Measurements from ENCODE around the gene CACHD1. TPM values are rescaled to one million over a fixed set of nuclear protein-coding genes. Genes with fewer than 3 reads are reported as not detected.

CACHD1 gene
- total RNA-seq, 2 donors from 2014 or later = 10.8 to 14.4 TPM

DNA sequence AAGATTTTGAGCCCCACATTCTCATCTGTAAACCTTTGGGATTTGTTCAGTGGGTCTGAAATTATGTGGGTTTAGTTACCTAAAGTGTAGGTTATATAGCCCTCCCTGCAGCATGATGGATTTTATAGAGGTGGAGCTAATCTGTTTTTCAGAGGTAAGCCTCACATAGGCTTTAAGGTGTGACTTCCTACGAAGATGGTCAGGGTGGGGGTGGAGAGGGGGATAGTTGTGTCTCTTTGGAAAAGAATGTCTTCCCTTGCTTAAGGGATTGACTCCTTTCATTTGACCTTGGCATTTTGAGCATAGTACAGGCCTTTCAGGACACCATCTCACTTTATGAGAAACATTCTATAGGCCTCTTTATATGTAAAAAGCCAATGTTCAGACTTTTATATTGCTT lies 3.4 kb downstream of the CACHD1 start:
- H3K36me3 ChIP-seq = no peaks in the 10 kb centered on the region
- no peaks in the 10 kb centered on the region for H3K27me3 ChIP-seq (replicated peaks; ENCODE audit: insufficient read depth)
- no peak for TF ChIP-seq POLR2AphosphoS5 (IDR thresholded peaks at IDR 0.05)
- TF ChIP-seq, protein P1, sequence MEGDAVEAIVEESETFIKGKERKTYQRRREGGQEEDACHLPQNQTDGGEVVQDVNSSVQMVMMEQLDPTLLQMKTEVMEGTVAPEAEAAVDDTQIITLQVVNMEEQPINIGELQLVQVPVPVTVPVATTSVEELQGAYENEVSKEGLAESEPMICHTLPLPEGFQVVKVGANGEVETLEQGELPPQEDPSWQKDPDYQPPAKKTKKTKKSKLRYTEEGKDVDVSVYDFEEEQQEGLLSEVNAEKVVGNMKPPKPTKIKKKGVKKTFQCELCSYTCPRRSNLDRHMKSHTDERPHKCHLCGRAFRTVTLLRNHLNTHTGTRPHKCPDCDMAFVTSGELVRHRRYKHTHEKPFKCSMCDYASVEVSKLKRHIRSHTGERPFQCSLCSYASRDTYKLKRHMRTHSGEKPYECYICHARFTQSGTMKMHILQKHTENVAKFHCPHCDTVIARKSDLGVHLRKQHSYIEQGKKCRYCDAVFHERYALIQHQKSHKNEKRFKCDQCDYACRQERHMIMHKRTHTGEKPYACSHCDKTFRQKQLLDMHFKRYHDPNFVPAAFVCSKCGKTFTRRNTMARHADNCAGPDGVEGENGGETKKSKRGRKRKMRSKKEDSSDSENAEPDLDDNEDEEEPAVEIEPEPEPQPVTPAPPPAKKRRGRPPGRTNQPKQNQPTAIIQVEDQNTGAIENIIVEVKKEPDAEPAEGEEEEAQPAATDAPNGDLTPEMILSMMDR (IDR thresholded peaks at IDR 0.05) = no peak
- TF ChIP-seq POLR2A (IDR thresholded peaks at IDR 0.05) = no peak
- DNase-seq (ENCODE audit: low spot score) = no peak
- no peaks in the 10 kb centered on the region for H3K4me1 ChIP-seq (replicated peaks)
- no peak overlapping the region for H3K27ac ChIP-seq
- H3K4me3 ChIP-seq = no peak overlapping the region
- H3K9me3 ChIP-seq = no peaks in the 10 kb centered on the region
- intact Hi-C loops (cut with DNase I) = loop anchor here (2.0 to 5.0 kb wide), 3 partner anchors 35 to 179 kb away; no protein-coding TSS in a partner anchor
- WGBS = 67% methylated on average over 1 of the region's 1 CpG

DNA sequence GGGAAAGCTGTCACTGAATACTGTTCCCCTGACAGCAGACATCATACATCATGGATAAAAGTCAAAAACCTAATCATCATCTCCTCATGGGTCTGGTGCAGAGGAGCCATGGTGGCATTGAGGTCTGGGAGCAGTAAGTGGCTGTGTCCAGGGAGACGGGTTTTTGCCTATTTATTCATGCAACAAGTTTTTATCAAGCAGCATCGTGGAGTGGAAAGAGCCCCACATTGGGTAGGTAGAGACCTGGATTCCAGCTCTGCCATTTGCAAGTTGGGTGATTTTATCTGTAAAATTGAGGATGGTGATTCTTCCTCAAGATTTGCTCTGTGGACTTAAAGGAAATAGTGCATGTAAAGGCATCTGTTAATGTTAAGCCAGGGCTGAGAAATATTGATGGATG lies 4.2 kb downstream of the CACHD1 start:
- TF ChIP-seq, protein P1 (IDR thresholded peaks at IDR 0.05) = no peak
- TF ChIP-seq POLR2A (IDR thresholded peaks at IDR 0.05) = no peak
- TF ChIP-seq POLR2AphosphoS5 (IDR thresholded peaks at IDR 0.05) = no peak

DNA sequence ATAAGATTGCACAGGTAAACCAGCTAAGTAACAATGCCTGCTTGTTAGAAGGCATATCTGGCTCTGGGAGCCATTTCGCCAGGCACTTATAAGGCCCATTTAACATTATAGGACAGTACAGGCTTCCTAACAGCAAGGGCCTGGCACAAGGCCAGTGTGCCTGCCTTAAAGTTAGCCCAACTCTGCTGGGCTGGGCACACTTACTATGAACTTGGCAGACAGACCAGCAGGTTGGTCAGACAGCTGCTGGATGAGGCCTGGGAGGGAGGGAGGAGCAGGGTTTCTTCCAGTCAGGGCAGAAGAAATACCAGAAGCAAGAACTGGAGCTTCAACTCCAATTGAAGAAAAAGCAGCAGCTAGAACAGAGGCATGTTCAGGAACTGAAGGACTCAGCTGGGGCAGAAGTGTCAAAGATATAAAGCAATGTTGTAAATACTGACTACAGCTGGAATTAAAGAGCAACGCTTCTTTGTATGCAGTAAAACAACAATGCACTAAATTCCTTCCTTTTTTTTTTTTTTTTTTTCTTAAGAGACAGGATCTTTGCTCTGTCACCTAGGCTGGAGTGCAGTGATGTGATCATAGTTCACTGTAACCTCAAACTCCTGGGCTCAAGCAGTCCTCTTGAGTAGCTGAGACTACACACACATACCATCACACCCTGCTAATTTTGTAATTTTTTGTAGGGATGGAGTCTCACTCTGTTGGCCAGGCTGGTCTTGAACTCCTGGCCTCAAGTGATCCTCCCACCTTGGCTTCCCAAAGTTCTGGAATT lies 4.9 kb downstream of the CACHD1 start:
- no peak for TF ChIP-seq POLR2A (IDR thresholded peaks at IDR 0.05)
- TF ChIP-seq POLR2AphosphoS5 (IDR thresholded peaks at IDR 0.05) = peak; percentile 76
- TF ChIP-seq, protein P1 (IDR thresholded peaks at IDR 0.05) = no peak
- no peak overlapping the region for H3K27ac ChIP-seq
- H3K9me3 ChIP-seq = no peaks in the 10 kb centered on the region
- no peak overlapping the region for H3K4me3 ChIP-seq
- DNase-seq (ENCODE audit: low spot score) = peak; percentile 85
- no peaks in the 10 kb centered on the region for H3K4me1 ChIP-seq (replicated peaks)
- no peaks in the 10 kb centered on the region for H3K36me3 ChIP-seq
- intact Hi-C loops (cut with DNase I) = loop anchor here (5.0 kb wide), 2 partner anchors 62 to 177 kb away; no protein-coding TSS in a partner anchor
- H3K27me3 ChIP-seq (replicated peaks; ENCODE audit: insufficient read depth) = no peaks in the 10 kb centered on the region
- 34% methylated on average over 2 of the region's 2 CpGs for WGBS

More for the DNA sequence above, 4.2 kb downstream of the CACHD1 start:
- Histone ChIP-seq H3K9me3 (no peaks in the 10 kb centered on the region), H3K4me3 (no peak overlapping the region), H3K27me3 (replicated peaks; ENCODE audit: insufficient read depth) (no peaks in the 10 kb centered on the region), H3K36me3 (no peaks in the 10 kb centered on the region), H3K27ac (no peak overlapping the region), H3K4me1 (replicated peaks) (no peaks in the 10 kb centered on the region)
- DNase-seq (ENCODE audit: low spot score) = no peak
- intact Hi-C loops (cut with DNase I) = loop anchor here (5.0 kb wide), 2 partner anchors 63 to 178 kb away; no protein-coding TSS in a partner anchor
- WGBS = 91% methylated on average over 2 of the region's 2 CpGs

DNA sequence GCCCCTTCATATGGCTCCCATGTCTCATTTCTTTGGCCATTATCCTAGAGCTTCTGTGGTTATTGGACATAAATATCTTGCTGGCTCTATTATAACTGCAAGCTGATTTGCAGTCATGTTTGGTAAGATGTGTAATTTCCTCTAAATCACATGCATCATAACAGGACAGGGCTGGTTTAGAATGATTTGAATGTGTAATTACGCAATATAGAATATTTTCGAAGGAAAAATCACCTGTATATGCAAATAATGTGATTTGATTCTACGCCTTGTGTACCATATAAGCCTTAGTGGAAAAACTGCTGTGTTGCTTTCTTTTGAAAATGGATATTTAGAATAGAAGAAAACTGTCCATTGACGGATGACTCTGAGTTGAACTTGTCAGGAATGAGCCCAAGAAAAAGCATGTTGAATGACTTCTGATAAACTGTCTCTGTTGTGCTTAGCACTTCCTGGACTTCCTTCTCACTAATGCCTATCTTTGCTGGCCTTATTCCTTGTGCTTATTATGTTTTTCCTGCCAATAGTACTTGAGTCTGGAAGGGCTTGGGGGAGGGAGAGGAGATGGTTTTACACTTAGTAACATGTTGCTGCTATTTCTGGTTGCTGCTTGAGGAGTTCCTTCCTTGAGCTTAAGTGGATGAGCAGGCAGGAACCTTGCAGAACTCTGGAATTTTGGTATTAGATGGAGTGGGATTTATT lies 6.5 kb downstream of the CACHD1 start:
- H3K9me3 ChIP-seq = no peaks in the 10 kb centered on the region
- no peaks in the 10 kb centered on the region for H3K27me3 ChIP-seq (replicated peaks; ENCODE audit: insufficient read depth)
- H3K4me1 ChIP-seq (replicated peaks) = no peaks in the 10 kb centered on the region
- H3K4me3 ChIP-seq = no peak overlapping the region
- WGBS = 73% methylated on average over 4 of the region's 4 CpGs
- intact Hi-C loops (cut with DNase I) = no loop called here
- H3K27ac ChIP-seq = no peak overlapping the region
- TF ChIP-seq, protein P1 (IDR thresholded peaks at IDR 0.05) = no peak
- TF ChIP-seq POLR2AphosphoS5 (IDR thresholded peaks at IDR 0.05) = peak; percentile 43
- H3K36me3 ChIP-seq = no peaks in the 10 kb centered on the region
- no peak for DNase-seq (ENCODE audit: low spot score)

Data from prostate gland (tissue), 2 donors.